ENCODE data around the gene POLN. TPM values are rescaled to one million over a fixed set of nuclear protein-coding genes. Genes with fewer than 3 reads are reported as not detected.
"Not testable (repeated sequence)": the region's sequence is repeated elsewhere in the genome, so short reads cannot be mapped to it uniquely, and the experiment has no call there.

Gene POLN
- total RNA-seq, 2 donors from 2014 or later: 2.4 to 6.3 TPM

- DNase-seq (no peak), ATAC-seq (no peak)
- intact Hi-C loops (cut with DNase I): no loop called here
Measured at GRCh38 chr4:2186133-2186864, 55.6 kb downstream of the POLN start.

DNA sequence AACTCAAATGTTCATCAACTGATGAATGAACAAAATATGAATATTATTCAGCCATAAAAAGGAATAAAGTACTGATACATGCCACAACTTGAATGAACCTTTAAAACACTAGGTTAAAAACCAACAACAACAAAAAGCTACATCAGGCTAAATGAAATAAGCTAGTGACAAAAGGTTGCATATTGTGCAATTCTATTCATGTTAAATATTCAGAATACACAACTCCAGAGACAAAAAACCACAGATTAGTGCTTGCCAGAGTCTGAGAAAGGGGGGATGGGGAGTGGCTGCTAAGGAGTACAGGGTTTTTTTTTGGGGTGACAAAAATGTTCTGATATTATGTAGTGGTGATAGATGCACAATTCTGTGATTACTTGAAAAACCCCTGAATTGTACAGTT lies 58.5 kb downstream of the POLN start:
- intact Hi-C loops (cut with DNase I): no loop called here
- no peak for ATAC-seq

DNA sequence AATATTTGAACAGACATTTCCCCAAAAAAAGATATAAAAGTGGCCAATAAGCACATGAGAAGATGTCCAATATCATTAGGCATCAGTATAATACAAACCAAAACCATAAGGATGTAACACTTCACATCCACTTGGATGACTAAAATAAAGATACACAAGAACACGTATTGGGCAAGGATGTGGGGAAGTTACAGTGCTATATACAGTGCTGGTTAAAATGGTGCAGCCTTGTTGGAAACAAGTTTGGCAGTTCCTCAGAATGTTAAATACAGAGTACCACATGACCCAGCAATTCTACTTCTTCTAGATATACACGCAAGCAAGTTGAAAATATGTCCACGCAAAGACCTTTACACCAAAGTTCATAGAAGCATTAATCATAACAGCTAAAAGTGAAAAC lies 58.9 kb downstream of the POLN start:
- no peak for DNase-seq
- intact Hi-C loops (cut with DNase I): no loop called here

More for the DNA sequence above, 58.5 kb downstream of the POLN start:
- no peak for DNase-seq

DNA sequence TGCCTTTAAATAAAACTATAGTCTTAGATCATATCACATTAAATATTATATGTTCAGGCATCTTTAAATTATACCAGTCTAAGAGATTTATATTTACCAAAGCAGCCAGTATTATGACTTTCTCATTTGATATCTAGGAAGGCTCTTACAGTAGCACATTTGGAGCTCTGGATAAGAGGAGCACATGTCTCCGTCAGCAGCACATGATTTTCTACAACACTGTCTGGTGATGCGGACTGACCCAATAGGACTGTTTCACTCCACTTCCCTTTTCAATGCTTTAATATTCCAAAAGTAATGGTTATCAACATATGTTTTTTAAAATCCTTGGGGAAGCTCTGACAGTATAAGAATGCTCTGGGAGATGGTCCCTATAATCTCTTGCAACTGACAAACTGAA lies 61.5 kb downstream of the POLN start:
- no peak for ATAC-seq
- no peak for DNase-seq
- intact Hi-C loops (cut with DNase I): no loop called here

More for the DNA sequence above, 58.9 kb downstream of the POLN start:
- no peak for ATAC-seq

- ATAC-seq: no peak
- intact Hi-C loops (cut with DNase I): no loop called here
- DNase-seq: no peak
Measured at GRCh38 chr4:2179717-2180116, 62.2 kb downstream of the POLN start.

DNA sequence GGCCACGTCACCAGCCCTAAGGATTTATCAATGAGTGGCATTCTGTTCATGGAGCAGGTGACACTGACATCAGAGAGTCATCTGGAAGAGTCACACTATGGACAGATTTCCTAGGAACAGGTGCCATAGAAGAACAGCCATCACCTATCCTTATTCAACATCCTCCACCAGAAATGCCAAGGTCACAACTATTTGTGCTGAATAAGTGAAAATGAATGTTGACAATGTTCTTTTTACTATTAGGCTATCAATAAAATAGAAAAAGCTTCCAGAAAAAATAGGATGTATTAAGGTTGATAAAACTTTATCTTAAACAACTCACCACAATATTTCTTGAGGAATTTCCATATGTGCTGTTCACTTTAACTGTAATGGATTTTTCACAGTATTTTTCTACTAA lies 62.9 kb downstream of the POLN start:
- intact Hi-C loops (cut with DNase I): no loop called here
- DNase-seq: no peak
- no peak for ATAC-seq

DNA sequence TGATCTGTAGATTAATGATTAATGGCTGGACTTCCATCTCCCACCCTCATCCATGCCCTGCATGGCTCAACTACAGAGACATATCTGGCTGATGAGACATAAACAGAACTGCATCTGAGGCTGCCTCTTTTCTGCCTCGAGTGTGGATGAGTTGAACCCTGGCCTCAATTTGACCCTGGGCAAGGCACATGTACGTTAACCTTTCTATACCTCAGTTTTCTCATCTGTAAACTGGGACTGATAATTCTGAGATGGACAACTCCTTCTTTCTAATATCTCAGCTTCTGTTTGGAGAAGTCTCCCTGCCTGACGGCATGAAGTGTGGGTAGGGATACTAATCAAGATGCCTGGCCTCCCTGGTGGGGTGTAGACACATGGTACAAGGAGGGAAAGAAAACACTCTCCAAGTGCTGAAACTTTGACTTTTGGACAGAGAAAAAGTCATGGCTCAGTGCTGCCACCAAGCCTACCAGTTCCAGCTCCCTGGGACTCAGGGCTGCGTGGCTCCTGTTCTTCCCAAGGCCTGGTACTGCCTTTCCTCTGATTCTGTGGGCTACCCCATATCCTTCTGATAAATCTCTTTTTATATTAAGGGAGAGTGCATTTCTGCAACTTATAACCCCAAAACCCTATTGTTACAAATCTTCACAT lies 64.4 kb downstream of the POLN start:
- intact Hi-C loops (cut with DNase I): no loop called here
- peak in 1 of 2 donors; percentile 23 for ATAC-seq
- no peak for DNase-seq

- intact Hi-C loops (cut with DNase I): no loop called here
- ATAC-seq: no peak
Measured at GRCh38 chr4:2175990-2176698, 65.8 kb downstream of the POLN start.

GRCh38 chr4:2174061-2174460 lies 67.9 kb downstream of the POLN start:
- intact Hi-C loops (cut with DNase I): no loop called here
- DNase-seq: no peak
- ATAC-seq: no peak

More at GRCh38 chr4:2175990-2176698, 65.8 kb downstream of the POLN start:
- no peak for DNase-seq

- intact Hi-C loops (cut with DNase I): no loop called here
- ATAC-seq (no peak), DNase-seq (no peak)
Measured at GRCh38 chr4:2172627-2173231, 69.2 kb downstream of the POLN start.

GRCh38 chr4:2172161-2172560 lies 69.8 kb downstream of the POLN start:
- intact Hi-C loops (cut with DNase I): no loop called here
- ATAC-seq: no peak
- no peak for DNase-seq

GRCh38 chr4:2168469-2169319 lies 73.2 kb downstream of the POLN start:
- DNase-seq: no peak
- intact Hi-C loops (cut with DNase I): no loop called here
- peak in 1 of 2 donors; percentile 15 for ATAC-seq

DNA sequence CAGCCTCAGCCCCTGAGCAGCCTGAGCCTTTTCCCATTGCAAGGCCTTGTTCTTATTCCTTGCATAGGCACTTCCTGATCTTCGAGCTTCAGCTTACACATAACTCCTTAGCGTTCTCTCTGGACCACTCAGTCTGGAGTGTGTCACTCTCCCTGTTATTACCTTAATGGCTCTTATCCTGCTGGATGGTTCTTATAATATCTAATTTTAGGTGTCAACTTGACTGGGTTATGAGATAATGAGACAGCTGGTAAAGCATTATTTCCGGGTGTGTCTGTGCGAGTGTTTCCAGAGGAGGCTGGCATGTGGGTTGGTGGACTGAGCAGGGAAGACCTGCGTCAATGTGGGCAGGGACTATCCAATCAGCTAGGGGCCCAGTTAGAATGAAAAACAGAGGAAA lies 75.7 kb downstream of the POLN start:
- intact Hi-C loops (cut with DNase I): no loop called here
- ATAC-seq: peak; percentile 39 to 64

DNA sequence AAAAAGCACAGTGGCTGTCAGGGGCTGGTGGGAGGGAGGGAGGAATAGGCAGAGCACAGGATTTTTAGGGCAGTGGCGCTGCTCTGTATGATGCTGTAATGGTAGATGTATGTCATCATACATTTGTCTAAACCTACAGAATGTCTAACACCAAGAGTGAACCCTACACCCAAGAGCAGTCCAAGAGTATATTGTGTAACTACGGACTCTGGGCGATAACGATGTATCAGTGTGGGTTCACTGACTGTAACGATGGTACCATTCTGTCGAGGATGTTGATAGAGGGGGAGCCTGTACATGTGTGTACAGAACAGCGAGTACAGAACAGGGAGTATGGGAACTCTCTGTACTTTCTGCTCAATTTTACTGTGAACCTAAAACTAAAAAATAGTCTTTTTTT lies 76.5 kb downstream of the POLN start:
- no peak for ATAC-seq
- DNase-seq: no peak
- intact Hi-C loops (cut with DNase I): no loop called here

More for the DNA sequence above, 75.7 kb downstream of the POLN start:
- DNase-seq: no peak

GRCh38 chr4:2163311-2163821 lies 78.6 kb downstream of the POLN start:
- ATAC-seq (peak in 1 of 2 donors; percentile 54), DNase-seq (no peak)
- intact Hi-C loops (cut with DNase I): no loop called here

GRCh38 chr4:2161092-2161703 lies 80.7 kb downstream of the POLN start:
- ATAC-seq; DNase-seq; intact Hi-C loops (cut with DNase I): not testable (repeated sequence)

- intact Hi-C loops (cut with DNase I): no loop called here
- ATAC-seq (peak in 1 of 2 donors; percentile 35), DNase-seq (no peak)
Measured at GRCh38 chr4:2159931-2160330, 82.0 kb downstream of the POLN start.

DNA sequence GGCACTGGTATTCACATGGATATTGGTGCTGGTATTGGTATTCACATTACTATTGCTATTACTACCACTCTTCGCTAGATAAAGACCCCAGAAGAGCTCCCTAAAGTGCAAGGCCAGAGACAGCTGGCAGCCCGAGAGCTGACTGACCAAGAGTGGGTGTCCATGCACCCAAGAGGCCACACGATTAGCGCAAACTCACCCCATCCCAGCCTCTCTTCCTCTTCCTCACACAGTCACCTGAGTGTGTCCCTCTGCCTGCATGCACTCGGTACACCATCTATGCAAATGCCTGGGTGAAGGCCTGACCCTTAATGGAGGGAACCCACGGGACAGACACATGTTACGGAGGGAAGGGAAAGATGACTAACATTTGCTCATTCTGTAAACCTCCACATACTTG lies 86.7 kb downstream of the POLN start:
- no peak for DNase-seq
- intact Hi-C loops (cut with DNase I): no loop called here
- ATAC-seq: no peak

Data from left cardiac atrium (tissue), 4 donors.